A549 (cell line): Measurements from ENCODE around the gene POC1B.

Experiments
- EP300 ChIP-seq, 2 experiments: fragments of >200 bp; sonication (Bioruptor Twin); formaldehyde crosslinking; IDR thresholded peaks; 2 replicates in 1 of 2; 3 replicates in 1 of 2; pipeline ENCODE4 v1.6.1; 2016 to 2017
- JUNB ChIP-seq: fragments of >200 bp; sonication (Bioruptor Twin); formaldehyde crosslinking; IDR thresholded peaks from 2 replicates; pipeline ENCODE4 v1.6.1; 2016
- POLR2AphosphoS2 ChIP-seq: conservative IDR thresholded peaks from 2 replicates; pipeline ENCODE4 v1.6.1; 2012; ENCODE audit warnings: low read length, improper control_type of control experiment, inconsistent platforms
- RAD21 ChIP-seq, 2 experiments: fragments of >200 bp in 1 of 2; sonication (Bioruptor Twin) in 1 of 2; formaldehyde crosslinking in 1 of 2; IDR thresholded peaks in 1 of 2; conservative IDR thresholded peaks in 1 of 2; 2 replicates in 1 of 2; 3 replicates in 1 of 2; pipeline ENCODE4 v1.6.1; 2012 to 2018; ENCODE audit warnings: inconsistent platforms in 1 of 2
- REST ChIP-seq: fragments of 200-600 bp; sonication (generic); IDR thresholded peaks from 2 replicates; pipeline ENCODE4 v1.6.1; 2016; ENCODE audit warnings: antibody characterized with exemption, mild to moderate bottlenecking, moderate library complexity
- TFCP2L1 ChIP-seq: fragments of 250-450 bp; sonication (Bioruptor Pico); IDR thresholded peaks from 2 replicates; pipeline ENCODE4 v1.5.0; 2021; ENCODE audit warnings: mild to moderate bottlenecking
- TF ChIP-seq, protein P1 (sequence below): fragments of >200 bp; sonication (Bioruptor Twin); formaldehyde crosslinking; IDR thresholded peaks from 3 replicates; pipeline ENCODE4 v1.5.1; 2016

GRCh38 chr12:89514751-89515150 lies 11.1 kb downstream of the POC1B start:
- TF ChIP-seq JUNB = no peak
- no peak for TF ChIP-seq RAD21 (conservative IDR thresholded peaks at IDR 0.05 in 1 of 2, IDR thresholded peaks at IDR 0.05 in 1 of 2)
- no peak for TF ChIP-seq POLR2AphosphoS2
- TF ChIP-seq, protein P1, sequence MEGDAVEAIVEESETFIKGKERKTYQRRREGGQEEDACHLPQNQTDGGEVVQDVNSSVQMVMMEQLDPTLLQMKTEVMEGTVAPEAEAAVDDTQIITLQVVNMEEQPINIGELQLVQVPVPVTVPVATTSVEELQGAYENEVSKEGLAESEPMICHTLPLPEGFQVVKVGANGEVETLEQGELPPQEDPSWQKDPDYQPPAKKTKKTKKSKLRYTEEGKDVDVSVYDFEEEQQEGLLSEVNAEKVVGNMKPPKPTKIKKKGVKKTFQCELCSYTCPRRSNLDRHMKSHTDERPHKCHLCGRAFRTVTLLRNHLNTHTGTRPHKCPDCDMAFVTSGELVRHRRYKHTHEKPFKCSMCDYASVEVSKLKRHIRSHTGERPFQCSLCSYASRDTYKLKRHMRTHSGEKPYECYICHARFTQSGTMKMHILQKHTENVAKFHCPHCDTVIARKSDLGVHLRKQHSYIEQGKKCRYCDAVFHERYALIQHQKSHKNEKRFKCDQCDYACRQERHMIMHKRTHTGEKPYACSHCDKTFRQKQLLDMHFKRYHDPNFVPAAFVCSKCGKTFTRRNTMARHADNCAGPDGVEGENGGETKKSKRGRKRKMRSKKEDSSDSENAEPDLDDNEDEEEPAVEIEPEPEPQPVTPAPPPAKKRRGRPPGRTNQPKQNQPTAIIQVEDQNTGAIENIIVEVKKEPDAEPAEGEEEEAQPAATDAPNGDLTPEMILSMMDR = no peak
- no peak for TF ChIP-seq REST
- TF ChIP-seq EP300 (IDR thresholded peaks at IDR 0.05) = no peak
- TF ChIP-seq TFCP2L1 (CRISPR knock-in tag) = no peak
